RWPE1 (cell line): ENCODE results near the gene MCOLN1.
"Not testable (repeated sequence)": the region's sequence is repeated elsewhere in the genome, so short reads cannot be mapped to it uniquely, and the experiment has no call there.

Experiments used
- CTCF ChIA-PET: fragments of 350-600 bp; sonication (Branson Sonifier 250); formaldehyde crosslinking; extraction: SDS; loops from one replicate; lab custom pipeline; 2021; lab: Yijun Ruan, JAX
- POLR2A ChIA-PET: fragments of 400-600 bp; formaldehyde crosslinking; extraction: SDS; loops from one replicate; lab custom pipeline; 2020; ENCODE audit warnings: antibody characterized with exemption; ENCODE audit not compliant: low non-redundant PET; lab: Yijun Ruan, JAX
- DNase-seq: peaks from one replicate; pipeline ENCODE4 v3.0.0; 2012; ENCODE audit warnings: low spot score
- H3K27ac ChIP-seq: fragments of 450-650 bp; 2 replicates; pipeline ENCODE4 v1.5.1; 2017
- CTCF ChIP-seq: fragments of 450-650 bp; conservative IDR thresholded peaks from 2 replicates; pipeline ENCODE4 v1.5.1; 2017; ENCODE audit warnings: low read depth, mild to moderate bottlenecking

MCOLN1 gene

GRCh38 chr19:7561325-7561724, 38.9 kb downstream of the MCOLN1 start:
- H3K27ac ChIP-seq, result no peak overlapping the region
- ChIA-PET CTCF (no interaction called here), POLR2A (no interaction called here)
- DNase-seq, result no peak
- TF ChIP-seq CTCF, result no peak

- ChIA-PET POLR2A (no interaction called here), CTCF (no interaction called here)
- no peak for TF ChIP-seq CTCF
Measured at GRCh38 chr19:7562646-7563393, 40.4 kb downstream of the MCOLN1 start.

GRCh38 chr19:7564866-7565265, 42.4 kb downstream of the MCOLN1 start:
- ChIA-PET POLR2A (no interaction called here), CTCF (interaction anchor here (0.6 to 0.9 kb wide), 3 partner anchors 116 to 234 kb away, joined by 4 to 5 read pairs (median 4); partner anchors contain the start of gene TRAPPC5)
- H3K27ac ChIP-seq, result no peak overlapping the region
- DNase-seq, result no peak
- TF ChIP-seq CTCF, result no peak

More at GRCh38 chr19:7562646-7563393, 40.4 kb downstream of the MCOLN1 start:
- DNase-seq, result no peak
- no peak overlapping the region for H3K27ac ChIP-seq

- no peak overlapping the region for H3K27ac ChIP-seq
- ChIA-PET POLR2A (no interaction called here), CTCF (interaction anchor here (0.6 to 0.9 kb wide), 2 partner anchors 196 to 234 kb away, joined by 4 to 5 read pairs; no protein-coding TSS in a partner anchor)
- no peak for TF ChIP-seq CTCF
- DNase-seq, result peak; percentile 36
Measured at GRCh38 chr19:7565332-7565731, 42.9 kb downstream of the MCOLN1 start.

GRCh38 chr19:7570761-7571160, 48.3 kb downstream of the MCOLN1 start:
- POLR2A ChIA-PET, result no interaction called here
- CTCF ChIA-PET, result no interaction called here
- TF ChIP-seq CTCF, result no peak

GRCh38 chr19:7575434-7576040, 53.1 kb downstream of the MCOLN1 start:
- CTCF ChIA-PET, result no interaction called here
- POLR2A ChIA-PET, result no interaction called here
- H3K27ac ChIP-seq, result no peak overlapping the region
- TF ChIP-seq CTCF, result no peak
- peak; percentile 56 for DNase-seq

More at GRCh38 chr19:7570761-7571160, 48.3 kb downstream of the MCOLN1 start:
- H3K27ac ChIP-seq, result no peak overlapping the region
- no peak for DNase-seq

- H3K27ac ChIP-seq, DNase-seq, POLR2A ChIA-PET: not testable (repeated sequence)
- CTCF ChIA-PET, result interaction anchor here (0.7 kb wide), 2 partner anchors 10 to 104 kb away, joined by 3 to 5 read pairs; no protein-coding TSS in a partner anchor
Measured at GRCh38 chr19:7577422-7577821, 55.0 kb downstream of the MCOLN1 start.
